Naive thymus-derived CD4-positive, alpha-beta T cell (primary cell): Measurements from ENCODE around the gene PLA2G3. TPM values are rescaled to one million over a fixed set of nuclear protein-coding genes. Genes with fewer than 3 reads are reported as not detected.
"Not testable (repeated sequence)": the region's sequence is repeated elsewhere in the genome, so short reads cannot be mapped to it uniquely, and the experiment has no call there.

Experiments
- ATAC-seq: fragments of 150-1000 bp; cut with Tn5 transposase; 2 replicates; pipeline ENCODE4 v1.10.0; 2021; ENCODE audit warnings: mild to moderate bottlenecking, moderate library complexity
- CTCF ChIA-PET: fragments of 350-600 bp; sonication (Branson Sonifier 250); formaldehyde crosslinking; loops from one replicate; lab custom pipeline; 2021; ENCODE audit warnings: antibody characterized with exemption; lab: Charles Lee
- POLR2A ChIA-PET: fragments of 350-600 bp; sonication (Branson Sonifier 250); formaldehyde crosslinking; loops from one replicate; lab custom pipeline; 2021; ENCODE audit warnings: antibody characterized with exemption, inconsistent platforms; lab: Charles Lee
- DNase-seq, 9 donors: peaks; one replicate each; pipeline versions ENCODE4 v3.0.0 to v3.0.0-alpha.2; 2020 to 2022; ENCODE audit warnings: mixed read lengths in 1 of 9
- H3K27ac ChIP-seq: one replicate; pipeline ENCODE4 v1.7.0; 2013; ENCODE audit warnings: mild to moderate bottlenecking, low read depth, low read length, moderate library complexity
- H3K27me3 ChIP-seq, 2 donors: one replicate each; pipeline ENCODE4 v1.7.0; 2013; ENCODE audit warnings: low read length in 2 of 2, mild to moderate bottlenecking in 2 of 2, moderate library complexity in 2 of 2; ENCODE audit not compliant: control insufficient read depth in 2 of 2, insufficient read depth in 2 of 2
- H3K36me3 ChIP-seq, 3 experiments: 1 replicate in 2 of 3; 2 replicates in 1 of 3; pipeline ENCODE4 v1.7.0; 2013; ENCODE audit warnings: low read length in 3 of 3, mild to moderate bottlenecking in 3 of 3, moderate library complexity in 1 of 3; ENCODE audit not compliant: insufficient read depth in 3 of 3, control insufficient read depth in 2 of 3
- H3K4me1 ChIP-seq, 2 donors: one replicate each; pipeline ENCODE4 v1.7.0; 2013; ENCODE audit warnings: low read length in 2 of 2, mild to moderate bottlenecking in 2 of 2, moderate library complexity in 1 of 2; ENCODE audit not compliant: control insufficient read depth in 2 of 2, insufficient read depth in 2 of 2
- H3K4me3 ChIP-seq: 2 replicates; pipeline ENCODE4 v1.7.0; 2013; ENCODE audit warnings: mild to moderate bottlenecking, low read length
- H3K9me3 ChIP-seq, 3 experiments: 1 replicate in 2 of 3; 2 replicates in 1 of 3; pipeline ENCODE4 v1.7.0; 2013; ENCODE audit warnings: low read length in 3 of 3; ENCODE audit not compliant: control insufficient read depth in 2 of 3
- H3K27ac Mint-ChIP-seq, 9 donors: one replicate each; pipeline ENCODE4 v1.8.0; 2020 to 2022; ENCODE audit warnings: mixed read lengths in 9 of 9, mild to moderate bottlenecking in 8 of 9, moderate library complexity in 5 of 9, inconsistent platforms in 2 of 9
- H3K27me3 Mint-ChIP-seq, 5 donors: one replicate each; pipeline ENCODE4 v1.8.0; 2021 to 2022; ENCODE audit warnings: mixed read lengths in 5 of 5, mild to moderate bottlenecking in 1 of 5
- H3K36me3 Mint-ChIP-seq, 5 donors: one replicate each; pipeline ENCODE4 v1.8.0; 2020 to 2022; ENCODE audit warnings: mixed read lengths in 5 of 5, mild to moderate bottlenecking in 3 of 5, inconsistent platforms in 1 of 5
- H3K4me1 Mint-ChIP-seq, 7 donors: one replicate each; pipeline ENCODE4 v1.8.0; 2020 to 2022; ENCODE audit warnings: mixed read lengths in 7 of 7, mild to moderate bottlenecking in 3 of 7, inconsistent platforms in 1 of 7
- H3K4me3 Mint-ChIP-seq, 10 donors: one replicate each; pipeline ENCODE4 v1.8.0; 2020 to 2022; ENCODE audit warnings: mild to moderate bottlenecking in 10 of 10, mixed read lengths in 10 of 10, moderate library complexity in 6 of 10, inconsistent platforms in 2 of 10
- H3K9me3 Mint-ChIP-seq, 11 donors: one replicate each; pipeline ENCODE4 v1.8.0; 2020 to 2022; ENCODE audit warnings: mixed read lengths in 11 of 11, mild to moderate bottlenecking in 4 of 11, inconsistent platforms in 1 of 11, moderate library complexity in 1 of 11
- intact Hi-C, 2 donors: fragments of 100-400 bp; cut with micrococcal nuclease; formaldehyde crosslinking; loops; one replicate each; pipeline ENCODE4 v1.15.1; 2023
- polyA plus RNA-seq, 2 donors: library from polyadenylated mRNA; unstranded; fragments of 300-500 nt; fragmentation: Illumina TruSeq; gene quantifications; one replicate each; pipeline ENCODE4 v1.2.3, GENCODE V29; 2021
- total RNA-seq, 6 experiments: library from RNA in 5 of 6; stranded (reverse) in 5 of 6; gene quantifications; 1 replicate in 5 of 6; 2 replicates in 1 of 6; pipeline ENCODE4 v1.2.3 and lab custom pipeline; 2021 to 2026

Gene PLA2G3
- total and polyA plus RNA-seq, 7 experiments from 2014 or later = not detected

DNA sequence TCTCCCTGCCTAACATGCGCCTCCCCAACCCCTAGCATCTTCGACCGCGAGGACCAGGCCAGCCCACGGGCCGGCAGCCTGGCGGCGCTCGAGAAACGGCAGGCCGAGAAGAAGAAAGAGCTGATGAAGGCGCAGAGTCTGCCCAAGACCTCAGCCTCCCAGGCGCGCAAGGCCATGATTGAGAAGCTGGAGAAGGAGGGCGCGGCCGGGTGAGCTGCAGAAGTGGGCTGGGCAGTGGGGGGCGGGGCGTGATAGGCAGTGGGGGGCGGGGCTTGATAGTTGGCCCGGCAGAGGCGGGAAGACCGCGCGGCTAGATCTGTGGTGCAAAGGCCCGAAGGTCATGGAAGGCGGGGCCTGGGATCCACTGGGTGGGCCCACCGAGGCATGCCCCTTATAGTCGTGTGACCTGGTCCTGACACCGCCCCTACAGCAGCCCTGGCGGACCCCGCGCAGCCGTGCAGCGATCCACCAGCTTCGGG, 41.6 kb downstream of the PLA2G3 start:
- no peaks in the 10 kb centered on the region for H3K27me3 ChIP-seq
- Mint-ChIP-seq H3K36me3 (peaks cover 0 to 8% (median 0%) of the 10 kb centered on the region in 5 donors), H3K27ac (no peak overlapping the region), H3K4me1 (peaks cover 0 to 2% (median 0%) of the 10 kb centered on the region in 7 donors), H3K27me3 (no peaks in the 10 kb centered on the region), H3K4me3 (no peak overlapping the region), H3K9me3 (no peaks in the 10 kb centered on the region)
- ATAC-seq (no peak), DNase-seq (no peak)
- H3K4me3 ChIP-seq = no peak overlapping the region
- POLR2A ChIA-PET = interaction anchor here (0.5 kb wide), 1 partner anchor 15 kb away, joined by 3 read pairs; no protein-coding TSS in a partner anchor
- H3K36me3 ChIP-seq = no peaks in the 10 kb centered on the region
- intact Hi-C loops = no loop called here
- CTCF ChIA-PET = no interaction called here
- H3K4me1 ChIP-seq = no peaks in the 10 kb centered on the region
- H3K9me3 ChIP-seq = no peaks in the 10 kb centered on the region
- no peak overlapping the region for H3K27ac ChIP-seq

GRCh38 chr22:31097941-31098631, 42.2 kb downstream of the PLA2G3 start:
- ATAC-seq = no peak
- intact Hi-C loops = no loop called here
- no peak overlapping the region for H3K27ac Mint-ChIP-seq
- ChIA-PET POLR2A (no interaction called here), CTCF (no interaction called here)
- H3K4me3 Mint-ChIP-seq = no peak overlapping the region
- Histone ChIP-seq H3K36me3 (no peaks in the 10 kb centered on the region), H3K4me3 (no peak overlapping the region), H3K9me3 (no peaks in the 10 kb centered on the region), H3K4me1 (no peaks in the 10 kb centered on the region), H3K27ac (no peak overlapping the region), H3K27me3 (no peaks in the 10 kb centered on the region)
- H3K36me3 Mint-ChIP-seq = peaks cover 0 to 8% (median 0%) of the 10 kb centered on the region in 5 donors
- H3K9me3 Mint-ChIP-seq = no peaks in the 10 kb centered on the region
- no peaks in the 10 kb centered on the region for H3K27me3 Mint-ChIP-seq
- DNase-seq = no peak
- peaks cover 0 to 2% (median 0%) of the 10 kb centered on the region in 7 donors for H3K4me1 Mint-ChIP-seq

- H3K4me3 Mint-ChIP-seq, intact Hi-C loops, H3K9me3 ChIP-seq, H3K27me3 ChIP-seq, H3K27ac ChIP-seq, DNase-seq, H3K27me3 Mint-ChIP-seq, ATAC-seq, H3K9me3 Mint-ChIP-seq, H3K36me3 ChIP-seq, CTCF ChIA-PET, H3K4me3 ChIP-seq, H3K36me3 Mint-ChIP-seq, H3K27ac Mint-ChIP-seq, H3K4me1 ChIP-seq, H3K4me1 Mint-ChIP-seq: not testable (repeated sequence)
- POLR2A ChIA-PET = interaction anchor here (0.6 kb wide), 1 partner anchor 196 kb away, joined by 3 read pairs; no protein-coding TSS in a partner anchor
These were observed 42.8 kb downstream of the PLA2G3 start for GRCh38 chr22:31097539-31097938.

GRCh38 chr22:31096657-31097279, 43.5 kb downstream of the PLA2G3 start:
- DNase-seq (no peak), ATAC-seq (no peak)
- Histone ChIP-seq H3K9me3 (no peaks in the 10 kb centered on the region), H3K4me3 (no peak overlapping the region), H3K27me3 (no peaks in the 10 kb centered on the region), H3K36me3 (no peaks in the 10 kb centered on the region), H3K27ac (no peak overlapping the region), H3K4me1 (no peaks in the 10 kb centered on the region)
- H3K9me3 Mint-ChIP-seq = no peaks in the 10 kb centered on the region
- peaks cover 0 to 2% (median 0%) of the 10 kb centered on the region in 7 donors for H3K4me1 Mint-ChIP-seq
- CTCF ChIA-PET = no interaction called here
- H3K4me3 Mint-ChIP-seq = no peak overlapping the region
- intact Hi-C loops = no loop called here
- POLR2A ChIA-PET = interaction anchor here (0.6 to 1.5 kb wide), 2 partner anchors 11 to 197 kb away, joined by 3 to 7 read pairs; partner anchors contain the start of gene SELENOM
- H3K27me3 Mint-ChIP-seq = no peaks in the 10 kb centered on the region
- H3K27ac Mint-ChIP-seq = no peak overlapping the region
- H3K36me3 Mint-ChIP-seq = peaks cover 0 to 8% (median 0%) of the 10 kb centered on the region in 5 donors

DNA sequence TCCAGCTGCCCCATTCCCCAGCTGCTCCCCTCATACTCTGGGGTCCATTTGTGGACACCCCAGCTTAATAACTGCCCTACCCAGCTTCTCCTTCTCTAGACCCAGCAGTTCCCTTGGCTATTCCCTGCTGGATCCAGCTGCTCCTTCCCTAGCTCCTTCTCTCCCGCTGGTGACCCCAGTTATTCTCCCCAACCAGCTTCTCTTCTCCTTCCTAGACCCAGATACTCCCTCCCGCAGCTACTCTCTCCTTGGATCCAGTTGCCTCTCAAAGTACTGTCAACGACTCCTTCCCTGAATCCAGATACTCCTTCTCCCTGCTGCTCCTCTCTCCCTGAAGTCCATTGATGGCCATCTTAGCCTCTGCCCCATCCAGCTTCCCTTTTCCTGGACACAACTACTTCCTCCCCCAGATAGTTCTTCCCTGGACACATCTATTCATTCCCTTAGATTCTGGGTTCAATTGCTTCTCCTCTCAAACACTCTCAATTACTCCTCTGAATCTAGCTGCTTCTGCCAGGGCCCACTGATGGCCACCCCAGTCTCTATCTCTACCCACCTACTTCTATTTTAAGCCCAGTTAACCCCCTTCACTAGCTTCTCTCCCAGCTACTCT, 44.6 kb downstream of the PLA2G3 start:
- Histone ChIP-seq H3K36me3 (no peaks in the 10 kb centered on the region), H3K27ac (no peak overlapping the region), H3K9me3 (no peaks in the 10 kb centered on the region), H3K4me1 (no peaks in the 10 kb centered on the region), H3K4me3 (no peak overlapping the region), H3K27me3 (no peaks in the 10 kb centered on the region)
- Mint-ChIP-seq H3K36me3 (peaks cover 0 to 8% (median 0%) of the 10 kb centered on the region in 5 donors), H3K9me3 (no peaks in the 10 kb centered on the region), H3K27me3 (no peaks in the 10 kb centered on the region), H3K4me1 (peaks cover 0 to 2% (median 0%) of the 10 kb centered on the region in 7 donors), H3K27ac (no peak overlapping the region), H3K4me3 (no peak overlapping the region)
- CTCF ChIA-PET = interaction anchor here (0.6 to 2.0 kb wide), 4 partner anchors 76 to 461 kb away, joined by 3 to 5 read pairs (median 4); no protein-coding TSS in a partner anchor
- POLR2A ChIA-PET = interaction anchor here (0.5 to 1.5 kb wide), 2 partner anchors 12 to 50 kb away, joined by 3 to 7 read pairs; partner anchors contain the start of gene SELENOM
- DNase-seq (no peak), ATAC-seq (no peak)
- intact Hi-C loops = no loop called here

DNA sequence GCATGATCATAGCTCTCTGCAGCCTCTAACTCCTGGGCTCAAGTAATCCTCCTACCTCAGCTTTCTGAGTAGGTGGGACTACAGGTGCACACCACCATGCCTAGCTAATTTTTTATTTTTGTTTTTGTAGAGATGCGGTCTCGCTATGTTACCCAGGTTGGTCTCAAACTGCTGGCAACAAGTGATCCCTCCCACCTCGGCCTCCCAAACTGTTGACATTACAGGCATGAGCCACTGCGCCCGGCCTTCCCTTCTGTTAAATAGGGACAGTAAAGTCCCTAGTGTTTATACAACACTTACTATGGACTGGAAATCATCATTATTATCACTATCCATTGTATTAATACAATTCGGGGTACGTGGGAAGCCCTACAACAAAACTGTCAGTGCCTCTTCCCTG, 45.6 kb downstream of the PLA2G3 start:
- Mint-ChIP-seq H3K27me3 (no peaks in the 10 kb centered on the region), H3K27ac (peak overlapping the region in 1 of 9 donors; percentile 51), H3K4me3 (no peak overlapping the region), H3K36me3 (peaks cover 0 to 8% (median 0%) of the 10 kb centered on the region in 5 donors), H3K4me1 (peaks cover 0 to 2% (median 0%) of the 10 kb centered on the region in 7 donors), H3K9me3 (no peaks in the 10 kb centered on the region)
- intact Hi-C loops = no loop called here
- Histone ChIP-seq H3K9me3 (no peaks in the 10 kb centered on the region), H3K27me3 (no peaks in the 10 kb centered on the region), H3K4me1 (no peaks in the 10 kb centered on the region), H3K36me3 (no peaks in the 10 kb centered on the region), H3K4me3 (no peak overlapping the region), H3K27ac (no peak overlapping the region)
- ATAC-seq (no peak), DNase-seq (no peak)
- POLR2A ChIA-PET = interaction anchor here (0.5 kb wide), 1 partner anchor 35 kb away, joined by 4 read pairs; no protein-coding TSS in a partner anchor
- CTCF ChIA-PET = interaction anchor here (0.8 to 2.0 kb wide), 3 partner anchors 11 to 460 kb away, joined by 3 to 5 read pairs (median 3); no protein-coding TSS in a partner anchor
